ENCODE results near the gene CUTC. TPM values are rescaled to one million over a fixed set of nuclear protein-coding genes. Genes with fewer than 3 reads are reported as not detected.

Gene CUTC
- total and polyA plus RNA-seq, 2 donors (not counting 1 experiment from before 2014, with no cell fraction given) = 19.4 to 22.6 TPM

DNA sequence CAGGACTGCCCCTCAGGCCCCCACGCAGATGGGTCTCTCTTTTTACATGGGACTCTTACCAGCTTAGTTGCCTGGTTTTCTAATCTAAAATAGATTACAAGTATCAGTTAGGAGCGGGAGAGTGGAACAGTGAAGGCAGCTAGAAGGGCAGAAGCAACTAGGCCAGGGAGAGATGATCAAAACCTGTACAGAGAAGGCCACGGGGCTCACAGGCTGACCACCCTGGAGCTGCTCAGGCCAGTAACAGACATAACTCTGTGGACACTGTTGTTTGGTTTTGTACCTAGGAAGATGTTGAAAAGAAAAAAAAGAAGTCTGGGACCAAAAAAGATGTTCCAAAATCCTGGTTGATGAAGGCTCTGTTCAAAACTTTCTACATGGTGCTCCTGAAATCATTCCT, 66.9 kb downstream of the CUTC start:
- H3K4me3 ChIP-seq (replicated peaks in 1 of 4; ENCODE audit: control extremely low read depth in 1 of 4, insufficient read depth in 1 of 4, low read depth in 3 of 4, low read length in 4 of 4) = no peak overlapping the region
- no peak overlapping the region for H2AFZ ChIP-seq (ENCODE audit: low read length)
- no peaks in the 10 kb centered on the region for H4K20me1 ChIP-seq (ENCODE audit: control insufficient read depth, extremely low read depth, insufficient read depth, low read length)
- H3K79me2 ChIP-seq (ENCODE audit: control insufficient read depth, insufficient read depth, low read length) = no peaks in the 10 kb centered on the region
- no peak overlapping the region for H3K9ac ChIP-seq (ENCODE audit: insufficient read depth, low read length)
- no peaks in the 10 kb centered on the region for H3K36me3 ChIP-seq (ENCODE audit: control insufficient read depth, insufficient read depth, low read length)
- H3K27me3 ChIP-seq (ENCODE audit: control insufficient read depth, insufficient read depth, low read length) = no peaks in the 10 kb centered on the region
- H3K27ac ChIP-seq (ENCODE audit: insufficient read depth, low read length) = no peak overlapping the region
- H3K4me1 ChIP-seq (ENCODE audit: control insufficient read depth, extremely low read depth, insufficient read depth, low read length) = no peaks in the 10 kb centered on the region
- no peak overlapping the region for H3K4me2 ChIP-seq (ENCODE audit: extremely low read depth, insufficient read depth, low read length)
- no peaks in the 10 kb centered on the region for H3K9me3 ChIP-seq (ENCODE audit: control insufficient read depth, insufficient read depth, low read depth, low read length)
- no peak for DNase-seq (ENCODE audit: low read depth in 2 of 2)
- TF ChIP-seq, protein P1, sequence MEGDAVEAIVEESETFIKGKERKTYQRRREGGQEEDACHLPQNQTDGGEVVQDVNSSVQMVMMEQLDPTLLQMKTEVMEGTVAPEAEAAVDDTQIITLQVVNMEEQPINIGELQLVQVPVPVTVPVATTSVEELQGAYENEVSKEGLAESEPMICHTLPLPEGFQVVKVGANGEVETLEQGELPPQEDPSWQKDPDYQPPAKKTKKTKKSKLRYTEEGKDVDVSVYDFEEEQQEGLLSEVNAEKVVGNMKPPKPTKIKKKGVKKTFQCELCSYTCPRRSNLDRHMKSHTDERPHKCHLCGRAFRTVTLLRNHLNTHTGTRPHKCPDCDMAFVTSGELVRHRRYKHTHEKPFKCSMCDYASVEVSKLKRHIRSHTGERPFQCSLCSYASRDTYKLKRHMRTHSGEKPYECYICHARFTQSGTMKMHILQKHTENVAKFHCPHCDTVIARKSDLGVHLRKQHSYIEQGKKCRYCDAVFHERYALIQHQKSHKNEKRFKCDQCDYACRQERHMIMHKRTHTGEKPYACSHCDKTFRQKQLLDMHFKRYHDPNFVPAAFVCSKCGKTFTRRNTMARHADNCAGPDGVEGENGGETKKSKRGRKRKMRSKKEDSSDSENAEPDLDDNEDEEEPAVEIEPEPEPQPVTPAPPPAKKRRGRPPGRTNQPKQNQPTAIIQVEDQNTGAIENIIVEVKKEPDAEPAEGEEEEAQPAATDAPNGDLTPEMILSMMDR (conservative IDR thresholded peaks at IDR 0.05 in 1 of 2, IDR thresholded peaks at IDR 0.05 in 1 of 2; ENCODE audit: low read depth in 1 of 2, low read length in 2 of 2) = no peak
- no peak for TF ChIP-seq EZH2 (IDR thresholded peaks at IDR 0.05; ENCODE audit: low read length, missing control alignments)

DNA sequence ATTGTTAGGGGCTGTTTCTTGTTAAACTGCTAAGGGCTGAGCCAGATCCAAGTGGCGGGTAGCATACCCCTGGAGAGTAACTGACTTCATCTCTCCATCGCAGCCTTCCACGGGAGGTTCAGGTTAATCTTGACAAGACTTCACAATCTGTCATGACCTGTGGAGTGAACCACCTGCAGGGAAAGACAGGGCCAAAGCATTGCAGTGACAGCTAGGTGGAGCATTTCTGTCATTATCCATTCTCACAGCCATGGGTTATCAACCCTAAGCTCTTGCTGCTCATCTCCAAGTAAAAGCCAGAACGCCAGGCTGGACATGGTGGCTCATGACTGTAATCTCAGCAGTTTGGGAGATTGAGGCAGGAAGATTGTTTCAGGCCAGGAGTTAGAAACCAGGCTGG, 67.6 kb downstream of the CUTC start:
- Histone ChIP-seq H3K27ac (ENCODE audit: insufficient read depth, low read length) (no peak overlapping the region), H3K9ac (ENCODE audit: insufficient read depth, low read length) (no peak overlapping the region), H3K4me1 (ENCODE audit: control insufficient read depth, extremely low read depth, insufficient read depth, low read length) (no peaks in the 10 kb centered on the region), H3K4me2 (ENCODE audit: extremely low read depth, insufficient read depth, low read length) (no peak overlapping the region), H3K27me3 (ENCODE audit: control insufficient read depth, insufficient read depth, low read length) (no peaks in the 10 kb centered on the region), H3K4me3 (replicated peaks in 1 of 4; ENCODE audit: control extremely low read depth in 1 of 4, insufficient read depth in 1 of 4, low read depth in 3 of 4, low read length in 4 of 4) (no peak overlapping the region), H2AFZ (ENCODE audit: low read length) (no peak overlapping the region), H3K36me3 (ENCODE audit: control insufficient read depth, insufficient read depth, low read length) (no peaks in the 10 kb centered on the region), H3K9me3 (ENCODE audit: control insufficient read depth, insufficient read depth, low read depth, low read length) (no peaks in the 10 kb centered on the region), H4K20me1 (ENCODE audit: control insufficient read depth, extremely low read depth, insufficient read depth, low read length) (no peaks in the 10 kb centered on the region), H3K79me2 (ENCODE audit: control insufficient read depth, insufficient read depth, low read length) (no peaks in the 10 kb centered on the region)
- TF ChIP-seq, protein P1 (conservative IDR thresholded peaks at IDR 0.05 in 1 of 2, IDR thresholded peaks at IDR 0.05 in 1 of 2; ENCODE audit: low read depth in 1 of 2, low read length in 2 of 2) = no peak
- TF ChIP-seq EZH2 (IDR thresholded peaks at IDR 0.05; ENCODE audit: low read length, missing control alignments) = no peak
- DNase-seq (ENCODE audit: low read depth in 2 of 2) = no peak

GRCh38 chr10:99804471-99804870, 72.4 kb downstream of the CUTC start:
- Histone ChIP-seq H3K4me3 (replicated peaks in 1 of 4; ENCODE audit: control extremely low read depth in 1 of 4, insufficient read depth in 1 of 4, low read depth in 3 of 4, low read length in 4 of 4) (no peak overlapping the region), H3K79me2 (ENCODE audit: control insufficient read depth, insufficient read depth, low read length) (no peaks in the 10 kb centered on the region), H3K36me3 (ENCODE audit: control insufficient read depth, insufficient read depth, low read length) (no peaks in the 10 kb centered on the region), H3K4me2 (ENCODE audit: extremely low read depth, insufficient read depth, low read length) (no peak overlapping the region), H3K4me1 (ENCODE audit: control insufficient read depth, extremely low read depth, insufficient read depth, low read length) (no peaks in the 10 kb centered on the region), H2AFZ (ENCODE audit: low read length) (no peak overlapping the region), H3K9ac (ENCODE audit: insufficient read depth, low read length) (no peak overlapping the region), H3K27me3 (ENCODE audit: control insufficient read depth, insufficient read depth, low read length) (no peaks in the 10 kb centered on the region), H3K27ac (ENCODE audit: insufficient read depth, low read length) (no peak overlapping the region), H4K20me1 (ENCODE audit: control insufficient read depth, extremely low read depth, insufficient read depth, low read length) (no peaks in the 10 kb centered on the region), H3K9me3 (ENCODE audit: control insufficient read depth, insufficient read depth, low read depth, low read length) (no peaks in the 10 kb centered on the region)
- DNase-seq (ENCODE audit: low read depth in 2 of 2) = no peak
- TF ChIP-seq, protein P1 (conservative IDR thresholded peaks at IDR 0.05 in 1 of 2, IDR thresholded peaks at IDR 0.05 in 1 of 2; ENCODE audit: low read depth in 1 of 2, low read length in 2 of 2) = no peak
- no peak for TF ChIP-seq EZH2 (IDR thresholded peaks at IDR 0.05; ENCODE audit: low read length, missing control alignments)

All from fibroblast of lung (primary cell).